Measurements from ENCODE around the gene SPIRE1. TPM values are rescaled to one million over a fixed set of nuclear protein-coding genes. Genes with fewer than 3 reads are reported as not detected.

The SPIRE1 gene
- total RNA-seq, 4 donors from 2014 or later: 4.7 to 49.5 (median 7.1) TPM

DNA sequence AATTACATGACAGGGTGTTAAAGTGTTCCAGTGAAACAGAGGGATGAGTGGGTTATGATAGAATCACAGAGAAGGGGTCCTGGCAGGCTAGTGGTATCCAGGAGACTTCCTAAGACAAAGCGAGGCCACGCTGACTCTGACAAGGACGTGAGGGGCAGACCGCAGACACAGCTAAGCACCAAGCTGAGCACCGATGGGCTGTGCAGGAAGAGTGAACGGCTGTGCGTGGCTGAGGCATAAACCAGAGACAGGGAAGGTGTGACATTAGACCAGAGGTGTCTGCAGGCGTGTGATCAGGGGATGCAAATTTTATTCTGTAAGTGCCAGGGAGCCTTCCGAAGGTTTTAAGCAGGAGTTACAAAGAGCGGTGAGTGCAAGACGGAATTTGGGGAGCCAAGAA lies 180.3 kb downstream of the SPIRE1 start:
- no peaks in the 10 kb centered on the region for H3K36me3 ChIP-seq
- DNase-seq: no peak
- TF ChIP-seq POLR2A (IDR thresholded peaks at IDR 0.05): no peak
- TF ChIP-seq, protein P1, sequence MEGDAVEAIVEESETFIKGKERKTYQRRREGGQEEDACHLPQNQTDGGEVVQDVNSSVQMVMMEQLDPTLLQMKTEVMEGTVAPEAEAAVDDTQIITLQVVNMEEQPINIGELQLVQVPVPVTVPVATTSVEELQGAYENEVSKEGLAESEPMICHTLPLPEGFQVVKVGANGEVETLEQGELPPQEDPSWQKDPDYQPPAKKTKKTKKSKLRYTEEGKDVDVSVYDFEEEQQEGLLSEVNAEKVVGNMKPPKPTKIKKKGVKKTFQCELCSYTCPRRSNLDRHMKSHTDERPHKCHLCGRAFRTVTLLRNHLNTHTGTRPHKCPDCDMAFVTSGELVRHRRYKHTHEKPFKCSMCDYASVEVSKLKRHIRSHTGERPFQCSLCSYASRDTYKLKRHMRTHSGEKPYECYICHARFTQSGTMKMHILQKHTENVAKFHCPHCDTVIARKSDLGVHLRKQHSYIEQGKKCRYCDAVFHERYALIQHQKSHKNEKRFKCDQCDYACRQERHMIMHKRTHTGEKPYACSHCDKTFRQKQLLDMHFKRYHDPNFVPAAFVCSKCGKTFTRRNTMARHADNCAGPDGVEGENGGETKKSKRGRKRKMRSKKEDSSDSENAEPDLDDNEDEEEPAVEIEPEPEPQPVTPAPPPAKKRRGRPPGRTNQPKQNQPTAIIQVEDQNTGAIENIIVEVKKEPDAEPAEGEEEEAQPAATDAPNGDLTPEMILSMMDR (IDR thresholded peaks at IDR 0.05): no peak

DNA sequence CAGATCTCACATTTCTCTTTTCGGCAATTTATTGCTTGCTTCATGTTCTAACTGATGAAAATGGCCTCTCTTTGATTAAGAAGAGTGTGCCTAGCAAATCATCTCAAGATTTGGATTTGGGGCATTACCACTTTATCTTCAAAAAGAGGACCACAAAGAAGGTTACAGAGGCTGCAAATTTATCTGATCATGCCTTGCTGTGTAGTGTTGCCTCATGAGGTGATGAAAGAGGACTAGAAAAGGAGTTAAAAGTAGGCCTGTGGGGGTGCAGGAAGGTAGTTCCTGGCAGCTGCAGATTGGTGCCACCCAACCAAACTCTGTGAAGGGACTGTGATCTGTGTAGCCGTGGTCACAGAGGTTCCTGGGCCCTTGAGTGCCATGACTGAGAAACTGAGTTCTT lies 181.0 kb downstream of the SPIRE1 start:
- H3K4me3 ChIP-seq: no peak overlapping the region
- H3K9me3 ChIP-seq: no peaks in the 10 kb centered on the region
- no peaks in the 10 kb centered on the region for H3K27me3 ChIP-seq
- no peak overlapping the region for H3K27ac ChIP-seq
- no peak for DNase-seq
- TF ChIP-seq POLR2A (IDR thresholded peaks at IDR 0.05): no peak
- TF ChIP-seq, protein P1 (IDR thresholded peaks at IDR 0.05): no peak
- no peaks in the 10 kb centered on the region for H3K4me1 ChIP-seq
- no peaks in the 10 kb centered on the region for H3K36me3 ChIP-seq

More for the DNA sequence above, 180.3 kb downstream of the SPIRE1 start:
- Histone ChIP-seq H3K27ac (no peak overlapping the region), H3K4me1 (no peaks in the 10 kb centered on the region), H3K4me3 (no peak overlapping the region), H3K27me3 (no peaks in the 10 kb centered on the region), H3K9me3 (no peaks in the 10 kb centered on the region)

DNA sequence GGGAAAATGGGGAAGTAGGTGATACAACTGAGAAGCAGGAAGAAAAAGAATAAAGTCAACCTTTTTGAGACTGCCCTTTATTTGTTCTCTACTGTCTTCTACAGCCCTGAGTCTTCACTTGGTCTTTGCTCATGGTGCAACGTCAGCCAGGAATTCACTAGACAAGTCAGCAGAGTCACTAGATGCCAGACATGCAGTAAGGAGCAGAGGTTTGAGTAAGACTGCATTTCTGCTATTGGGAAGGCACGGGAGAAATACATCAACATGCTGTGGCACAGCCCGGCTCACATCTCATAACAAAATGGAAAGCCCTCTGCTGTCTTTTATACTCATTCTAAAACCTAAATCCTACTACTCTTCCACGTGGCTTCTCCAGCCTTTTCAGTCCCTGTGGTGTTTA lies 183.0 kb downstream of the SPIRE1 start:
- TF ChIP-seq, protein P1 (IDR thresholded peaks at IDR 0.05): no peak
- no peak for TF ChIP-seq POLR2A (IDR thresholded peaks at IDR 0.05)
- no peaks in the 10 kb centered on the region for H3K36me3 ChIP-seq
- H3K27me3 ChIP-seq: no peaks in the 10 kb centered on the region
- H3K27ac ChIP-seq: no peak overlapping the region
- no peaks in the 10 kb centered on the region for H3K4me1 ChIP-seq
- no peak for DNase-seq
- H3K9me3 ChIP-seq: no peaks in the 10 kb centered on the region
- no peak overlapping the region for H3K4me3 ChIP-seq

DNA sequence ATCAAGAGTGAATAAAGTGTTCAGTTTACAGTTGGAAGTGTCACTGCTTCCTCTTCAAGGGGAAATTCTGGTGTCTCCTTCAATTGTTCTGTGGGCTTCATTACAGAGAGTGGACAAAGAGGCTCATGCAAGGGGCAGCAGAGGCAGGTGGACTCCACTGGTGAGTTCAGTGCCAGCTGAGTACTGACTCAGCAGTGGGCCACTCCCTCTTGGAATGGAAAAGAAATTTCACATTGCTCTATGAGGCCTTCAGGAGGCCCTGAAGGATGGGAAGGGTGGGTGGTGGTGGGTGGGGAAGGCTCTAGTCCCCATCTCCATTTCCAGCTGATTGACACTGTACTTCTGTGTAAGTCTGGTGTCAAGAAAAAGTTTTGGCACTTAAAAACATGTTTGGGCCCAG lies 183.8 kb downstream of the SPIRE1 start:
- Histone ChIP-seq H3K36me3 (no peaks in the 10 kb centered on the region), H3K4me3 (no peak overlapping the region), H3K4me1 (no peaks in the 10 kb centered on the region), H3K27ac (no peak overlapping the region), H3K27me3 (no peaks in the 10 kb centered on the region), H3K9me3 (no peaks in the 10 kb centered on the region)
- TF ChIP-seq, protein P1 (IDR thresholded peaks at IDR 0.05): no peak
- TF ChIP-seq POLR2A (IDR thresholded peaks at IDR 0.05): no peak
- no peak for DNase-seq

DNA sequence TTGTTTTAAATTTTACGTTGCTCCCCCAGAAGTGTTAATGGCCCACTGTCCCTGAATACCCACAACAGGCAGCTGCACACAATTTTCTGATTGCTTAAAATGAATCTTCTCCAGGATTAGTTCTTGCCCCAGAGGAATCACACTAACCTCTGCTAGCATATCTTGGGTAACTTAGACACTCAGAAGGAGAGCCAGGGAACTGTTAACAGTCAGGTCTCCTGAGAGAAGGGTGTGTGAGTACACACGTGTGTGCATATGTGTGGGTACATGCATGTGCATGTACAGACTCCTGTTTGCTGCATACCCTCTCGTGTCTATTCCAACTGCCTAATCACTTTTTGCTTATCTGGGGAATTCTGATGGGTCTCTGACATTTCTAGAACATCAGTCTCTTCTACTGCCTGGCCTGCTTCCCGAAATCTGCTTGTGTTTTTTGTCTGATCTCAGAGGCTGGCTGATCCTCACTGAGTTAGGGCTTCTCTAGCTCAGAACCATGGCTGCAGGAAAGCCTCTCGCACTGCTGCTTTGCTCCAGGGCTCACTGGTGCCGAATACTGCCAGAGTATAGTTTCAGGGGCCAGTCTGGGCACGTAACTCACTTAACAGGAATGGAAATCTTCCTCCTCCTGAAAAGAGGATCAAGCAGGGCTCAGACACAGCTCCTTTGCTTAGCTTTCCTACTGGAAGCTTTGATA lies 187.4 kb downstream of the SPIRE1 start:
- no peaks in the 10 kb centered on the region for H3K9me3 ChIP-seq
- H3K27me3 ChIP-seq: no peaks in the 10 kb centered on the region
- H3K36me3 ChIP-seq: no peaks in the 10 kb centered on the region
- H3K4me3 ChIP-seq: no peak overlapping the region
- no peak for DNase-seq
- no peaks in the 10 kb centered on the region for H3K4me1 ChIP-seq
- H3K27ac ChIP-seq: no peak overlapping the region
- no peak for TF ChIP-seq POLR2A (IDR thresholded peaks at IDR 0.05)
- TF ChIP-seq, protein P1 (IDR thresholded peaks at IDR 0.05): no peak

Data from Peyer's patch (tissue), 4 donors.